ENCODE data around the gene ZNF575. TPM values are rescaled to one million over a fixed set of nuclear protein-coding genes. Genes with fewer than 3 reads are reported as not detected.

The ZNF575 gene
- total and polyA plus RNA-seq, 4 donors, result 0.08 to 1.0 (median 0.49) TPM

DNA sequence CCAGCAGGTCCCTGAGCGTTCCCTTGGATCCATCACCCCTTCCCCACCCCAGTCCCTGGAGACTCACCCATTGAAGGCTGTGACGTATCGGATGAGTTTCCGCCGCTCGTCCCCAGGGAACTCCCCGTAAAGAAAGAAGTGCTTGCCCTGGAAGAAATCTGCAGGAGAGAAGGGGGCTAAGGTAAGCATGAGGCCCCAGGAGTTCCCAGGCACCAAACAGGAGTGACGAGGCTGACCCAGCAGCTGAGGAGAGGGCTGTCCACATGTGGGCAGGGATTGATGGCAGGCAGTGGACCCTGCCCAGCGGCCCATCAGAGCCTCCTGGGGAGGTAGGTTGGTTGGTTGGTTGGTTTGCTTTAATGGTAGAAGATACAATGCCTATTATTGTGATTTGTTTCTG lies 11.1 kb downstream of the ZNF575 start:
- H3K27me3 ChIP-seq (ENCODE audit: control insufficient read depth in 4 of 4, insufficient read depth in 4 of 4, low read length in 3 of 4), result no peaks in the 10 kb centered on the region
- H3K27ac ChIP-seq (ENCODE audit: low read depth in 1 of 2, low read length in 2 of 2), result no peak overlapping the region
- DNase-seq (ENCODE audit: low spot score), result no peak
- no peaks in the 10 kb centered on the region for H3K9me3 ChIP-seq (ENCODE audit: control insufficient read depth in 4 of 4, low read length in 3 of 4)
- H3K4me1 ChIP-seq (ENCODE audit: control insufficient read depth in 4 of 4, insufficient read depth in 4 of 4, low read length in 3 of 4), result peaks cover 4 to 13% (median 7%) of the 10 kb centered on the region in 4 donors
- WGBS, result 98% methylated on average over 9 of the region's 9 CpGs
- H3K4me3 ChIP-seq (ENCODE audit: low read depth in 1 of 3, low read length in 3 of 3), result no peak overlapping the region
- TF ChIP-seq YY1 (IDR thresholded peaks at IDR 0.05) (no peak), RXRA (IDR thresholded peaks at IDR 0.05) (no peak), HNF4G (IDR thresholded peaks at IDR 0.05) (no peak), JUND (IDR thresholded peaks at IDR 0.05) (no peak), FOXA1 (IDR thresholded peaks at IDR 0.05) (no peak), GABPA (IDR thresholded peaks at IDR 0.05 in 1 of 2, conservative IDR thresholded peaks at IDR 0.05 in 1 of 2) (no peak)
- TF ChIP-seq, protein P1, sequence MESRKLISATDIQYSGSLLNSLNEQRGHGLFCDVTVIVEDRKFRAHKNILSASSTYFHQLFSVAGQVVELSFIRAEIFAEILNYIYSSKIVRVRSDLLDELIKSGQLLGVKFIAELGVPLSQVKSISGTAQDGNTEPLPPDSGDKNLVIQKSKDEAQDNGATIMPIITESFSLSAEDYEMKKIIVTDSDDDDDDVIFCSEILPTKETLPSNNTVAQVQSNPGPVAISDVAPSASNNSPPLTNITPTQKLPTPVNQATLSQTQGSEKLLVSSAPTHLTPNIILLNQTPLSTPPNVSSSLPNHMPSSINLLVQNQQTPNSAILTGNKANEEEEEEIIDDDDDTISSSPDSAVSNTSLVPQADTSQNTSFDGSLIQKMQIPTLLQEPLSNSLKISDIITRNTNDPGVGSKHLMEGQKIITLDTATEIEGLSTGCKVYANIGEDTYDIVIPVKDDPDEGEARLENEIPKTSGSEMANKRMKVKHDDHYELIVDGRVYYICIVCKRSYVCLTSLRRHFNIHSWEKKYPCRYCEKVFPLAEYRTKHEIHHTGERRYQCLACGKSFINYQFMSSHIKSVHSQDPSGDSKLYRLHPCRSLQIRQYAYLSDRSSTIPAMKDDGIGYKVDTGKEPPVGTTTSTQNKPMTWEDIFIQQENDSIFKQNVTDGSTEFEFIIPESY (IDR thresholded peaks at IDR 0.05), result no peak
- TF ChIP-seq, protein P2, sequence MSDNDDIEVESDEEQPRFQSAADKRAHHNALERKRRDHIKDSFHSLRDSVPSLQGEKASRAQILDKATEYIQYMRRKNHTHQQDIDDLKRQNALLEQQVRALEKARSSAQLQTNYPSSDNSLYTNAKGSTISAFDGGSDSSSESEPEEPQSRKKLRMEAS (IDR thresholded peaks at IDR 0.05), result no peak
- H3K9ac ChIP-seq (ENCODE audit: low read depth in 1 of 2, low read length in 2 of 2), result no peak overlapping the region
- H3K36me3 ChIP-seq (ENCODE audit: control insufficient read depth in 4 of 4, insufficient read depth in 3 of 4, low read depth in 1 of 4, low read length in 3 of 4), result peaks cover 2 to 19% (median 10%) of the 10 kb centered on the region in 4 donors

DNA sequence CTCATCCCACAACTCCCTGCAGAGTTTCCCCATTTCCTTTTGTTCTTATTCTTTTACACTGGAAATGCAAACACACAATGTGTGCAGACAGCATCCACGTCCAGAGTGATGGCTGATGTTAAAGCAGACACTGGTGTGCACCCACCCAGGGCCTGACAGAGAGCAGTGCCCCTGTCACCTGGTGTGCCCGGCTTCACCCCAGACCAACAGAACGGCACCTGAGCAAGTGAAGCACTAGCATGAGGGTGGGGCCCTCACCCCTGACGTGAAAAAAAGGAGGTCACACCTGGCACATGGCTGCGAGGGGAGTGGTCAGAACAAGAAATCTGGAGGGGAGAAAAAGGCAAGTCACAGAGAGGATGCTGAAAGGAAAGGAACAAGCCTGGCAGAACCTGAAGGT lies 12.3 kb downstream of the ZNF575 start:
- no peak for DNase-seq (ENCODE audit: low spot score)
- 93% methylated on average over 5 of the region's 5 CpGs for WGBS
- TF ChIP-seq, protein P2 (IDR thresholded peaks at IDR 0.05), result no peak
- TF ChIP-seq NR2F2 (IDR thresholded peaks at IDR 0.05) (no peak), HNF4A (conservative IDR thresholded peaks at IDR 0.05) (no peak), SP1 (IDR thresholded peaks at IDR 0.05) (no peak), GABPA (IDR thresholded peaks at IDR 0.05 in 1 of 2, conservative IDR thresholded peaks at IDR 0.05 in 1 of 2) (no peak), FOXA2 (IDR thresholded peaks at IDR 0.05) (no peak)
- TF ChIP-seq, protein P3, sequence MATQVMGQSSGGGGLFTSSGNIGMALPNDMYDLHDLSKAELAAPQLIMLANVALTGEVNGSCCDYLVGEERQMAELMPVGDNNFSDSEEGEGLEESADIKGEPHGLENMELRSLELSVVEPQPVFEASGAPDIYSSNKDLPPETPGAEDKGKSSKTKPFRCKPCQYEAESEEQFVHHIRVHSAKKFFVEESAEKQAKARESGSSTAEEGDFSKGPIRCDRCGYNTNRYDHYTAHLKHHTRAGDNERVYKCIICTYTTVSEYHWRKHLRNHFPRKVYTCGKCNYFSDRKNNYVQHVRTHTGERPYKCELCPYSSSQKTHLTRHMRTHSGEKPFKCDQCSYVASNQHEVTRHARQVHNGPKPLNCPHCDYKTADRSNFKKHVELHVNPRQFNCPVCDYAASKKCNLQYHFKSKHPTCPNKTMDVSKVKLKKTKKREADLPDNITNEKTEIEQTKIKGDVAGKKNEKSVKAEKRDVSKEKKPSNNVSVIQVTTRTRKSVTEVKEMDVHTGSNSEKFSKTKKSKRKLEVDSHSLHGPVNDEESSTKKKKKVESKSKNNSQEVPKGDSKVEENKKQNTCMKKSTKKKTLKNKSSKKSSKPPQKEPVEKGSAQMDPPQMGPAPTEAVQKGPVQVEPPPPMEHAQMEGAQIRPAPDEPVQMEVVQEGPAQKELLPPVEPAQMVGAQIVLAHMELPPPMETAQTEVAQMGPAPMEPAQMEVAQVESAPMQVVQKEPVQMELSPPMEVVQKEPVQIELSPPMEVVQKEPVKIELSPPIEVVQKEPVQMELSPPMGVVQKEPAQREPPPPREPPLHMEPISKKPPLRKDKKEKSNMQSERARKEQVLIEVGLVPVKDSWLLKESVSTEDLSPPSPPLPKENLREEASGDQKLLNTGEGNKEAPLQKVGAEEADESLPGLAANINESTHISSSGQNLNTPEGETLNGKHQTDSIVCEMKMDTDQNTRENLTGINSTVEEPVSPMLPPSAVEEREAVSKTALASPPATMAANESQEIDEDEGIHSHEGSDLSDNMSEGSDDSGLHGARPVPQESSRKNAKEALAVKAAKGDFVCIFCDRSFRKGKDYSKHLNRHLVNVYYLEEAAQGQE (IDR thresholded peaks at IDR 0.05), result no peak
- no peak overlapping the region for H3K4me3 ChIP-seq (ENCODE audit: low read depth in 1 of 3, low read length in 3 of 3)
- no peaks in the 10 kb centered on the region for H3K9me3 ChIP-seq (ENCODE audit: control insufficient read depth in 4 of 4, low read length in 3 of 4)
- H3K27ac ChIP-seq (ENCODE audit: low read depth in 1 of 2, low read length in 2 of 2), result no peak overlapping the region
- peaks cover 4 to 13% (median 7%) of the 10 kb centered on the region in 4 donors for H3K4me1 ChIP-seq (ENCODE audit: control insufficient read depth in 4 of 4, insufficient read depth in 4 of 4, low read length in 3 of 4)
- no peaks in the 10 kb centered on the region for H3K27me3 ChIP-seq (ENCODE audit: control insufficient read depth in 4 of 4, insufficient read depth in 4 of 4, low read length in 3 of 4)
- H3K9ac ChIP-seq (ENCODE audit: low read depth in 1 of 2, low read length in 2 of 2), result no peak overlapping the region
- peaks cover 0 to 16% (median 6%) of the 10 kb centered on the region in 4 donors for H3K36me3 ChIP-seq (ENCODE audit: control insufficient read depth in 4 of 4, insufficient read depth in 3 of 4, low read depth in 1 of 4, low read length in 3 of 4)

DNA sequence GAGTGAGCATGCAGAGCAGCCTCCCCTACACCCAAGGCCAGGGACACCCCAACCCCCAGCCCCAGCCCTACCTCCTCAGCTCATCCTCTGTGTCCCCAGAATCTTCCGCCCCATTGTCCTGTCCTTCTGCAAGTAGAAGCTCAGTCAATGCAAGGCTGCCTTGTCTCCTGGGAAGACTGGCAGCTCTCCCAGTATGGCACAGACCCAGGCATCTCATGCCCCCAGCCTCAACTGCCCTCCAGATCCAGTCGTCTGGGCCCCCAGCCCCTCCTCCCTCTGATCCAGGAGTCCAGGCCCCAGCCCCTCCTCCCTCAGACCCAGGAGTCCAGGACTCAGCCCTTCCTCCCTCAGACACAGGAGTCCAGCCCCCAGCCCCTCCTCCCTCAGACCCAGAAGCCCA lies 13.0 kb downstream of the ZNF575 start:
- Histone ChIP-seq H3K9ac (ENCODE audit: low read depth in 1 of 2, low read length in 2 of 2) (no peak overlapping the region), H3K4me3 (ENCODE audit: low read depth in 1 of 3, low read length in 3 of 3) (no peak overlapping the region), H3K27ac (ENCODE audit: low read depth in 1 of 2, low read length in 2 of 2) (no peak overlapping the region), H3K36me3 (ENCODE audit: control insufficient read depth in 4 of 4, insufficient read depth in 3 of 4, low read depth in 1 of 4, low read length in 3 of 4) (peaks cover 0 to 20% (median 9%) of the 10 kb centered on the region in 4 donors), H3K9me3 (ENCODE audit: control insufficient read depth in 4 of 4, low read length in 3 of 4) (no peaks in the 10 kb centered on the region), H3K4me1 (ENCODE audit: control insufficient read depth in 4 of 4, insufficient read depth in 4 of 4, low read length in 3 of 4) (peaks cover 4 to 13% (median 7%) of the 10 kb centered on the region in 4 donors), H3K27me3 (ENCODE audit: control insufficient read depth in 4 of 4, insufficient read depth in 4 of 4, low read length in 3 of 4) (no peaks in the 10 kb centered on the region)
- WGBS, result 85% methylated on average over 2 of the region's 2 CpGs
- TF ChIP-seq JUND (IDR thresholded peaks at IDR 0.05) (no peak), RXRA (IDR thresholded peaks at IDR 0.05) (no peak), SP1 (IDR thresholded peaks at IDR 0.05) (no peak), HNF4A (conservative IDR thresholded peaks at IDR 0.05) (no peak), NR2F2 (IDR thresholded peaks at IDR 0.05) (no peak), GABPA (IDR thresholded peaks at IDR 0.05 in 1 of 2, conservative IDR thresholded peaks at IDR 0.05 in 1 of 2) (no peak)
- TF ChIP-seq, protein P4, sequence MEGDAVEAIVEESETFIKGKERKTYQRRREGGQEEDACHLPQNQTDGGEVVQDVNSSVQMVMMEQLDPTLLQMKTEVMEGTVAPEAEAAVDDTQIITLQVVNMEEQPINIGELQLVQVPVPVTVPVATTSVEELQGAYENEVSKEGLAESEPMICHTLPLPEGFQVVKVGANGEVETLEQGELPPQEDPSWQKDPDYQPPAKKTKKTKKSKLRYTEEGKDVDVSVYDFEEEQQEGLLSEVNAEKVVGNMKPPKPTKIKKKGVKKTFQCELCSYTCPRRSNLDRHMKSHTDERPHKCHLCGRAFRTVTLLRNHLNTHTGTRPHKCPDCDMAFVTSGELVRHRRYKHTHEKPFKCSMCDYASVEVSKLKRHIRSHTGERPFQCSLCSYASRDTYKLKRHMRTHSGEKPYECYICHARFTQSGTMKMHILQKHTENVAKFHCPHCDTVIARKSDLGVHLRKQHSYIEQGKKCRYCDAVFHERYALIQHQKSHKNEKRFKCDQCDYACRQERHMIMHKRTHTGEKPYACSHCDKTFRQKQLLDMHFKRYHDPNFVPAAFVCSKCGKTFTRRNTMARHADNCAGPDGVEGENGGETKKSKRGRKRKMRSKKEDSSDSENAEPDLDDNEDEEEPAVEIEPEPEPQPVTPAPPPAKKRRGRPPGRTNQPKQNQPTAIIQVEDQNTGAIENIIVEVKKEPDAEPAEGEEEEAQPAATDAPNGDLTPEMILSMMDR (IDR thresholded peaks at IDR 0.05; ENCODE audit: low read depth, low read length, missing input control), result no peak
- DNase-seq (ENCODE audit: low spot score), result no peak
